Superior temporal gyrus (tissue), 1 donor: ENCODE measurements around the gene AQP1.
A peak's percentile ranks its signal among the peaks of the same experiment; 100 is the strongest.

Experiments
- DNase-seq: peaks from one replicate; pipeline ENCODE4 v3.0.0-alpha.2; 2016; ENCODE audit errors: extremely low spot score

Gene AQP1

GRCh38 chr7:30935569-30935877, 23.9 kb downstream of the AQP1 start:
- no peak for DNase-seq

GRCh38 chr7:30936650-30937245, 25.1 kb downstream of the AQP1 start:
- no peak for DNase-seq

- no peak for DNase-seq
These were observed 25.8 kb downstream of the AQP1 start for GRCh38 chr7:30937416-30937815.

- DNase-seq, result peak; percentile 74
These were observed 27.0 kb downstream of the AQP1 start for GRCh38 chr7:30938435-30939316.

GRCh38 chr7:30941582-30942323, 30.1 kb downstream of the AQP1 start:
- DNase-seq, result no peak

- no peak for DNase-seq
These were observed 38.5 kb downstream of the AQP1 start for GRCh38 chr7:30950197-30950596.

GRCh38 chr7:30954914-30955313, 43.3 kb downstream of the AQP1 start:
- no peak for DNase-seq

GRCh38 chr7:30956704-30957103, 45.1 kb downstream of the AQP1 start:
- no peak for DNase-seq

GRCh38 chr7:30963842-30964241, 52.2 kb downstream of the AQP1 start, which contains the start of gene GHRHR:
Gene GHRHR, plus strand, starts transcription at chr7:30963953. Its CDS starts 116 bp downstream, at chr7:30964069.
- DNase-seq, result no peak

- no peak for DNase-seq
These were observed 53.7 kb downstream of the AQP1 start for GRCh38 chr7:30965372-30965771.

GRCh38 chr7:30965883-30966282, 54.2 kb downstream of the AQP1 start:
- no peak for DNase-seq

- DNase-seq, result no peak
These were observed 56.6 kb downstream of the AQP1 start for GRCh38 chr7:30968294-30968693.

- DNase-seq, result no peak
These were observed 57.3 kb downstream of the AQP1 start for GRCh38 chr7:30968747-30969603.

- no peak for DNase-seq
These were observed 57.9 kb downstream of the AQP1 start for GRCh38 chr7:30969604-30969970.

GRCh38 chr7:30970074-30970473, 58.4 kb downstream of the AQP1 start:
- no peak for DNase-seq

GRCh38 chr7:30970594-30971094, 59.0 kb downstream of the AQP1 start:
- DNase-seq, result no peak

- no peak for DNase-seq
These were observed 59.8 kb downstream of the AQP1 start for GRCh38 chr7:30971440-30971839.

- DNase-seq, result no peak
These were observed 60.3 kb downstream of the AQP1 start for GRCh38 chr7:30971840-30972563.

GRCh38 chr7:30973292-30973691, 61.6 kb downstream of the AQP1 start:
- DNase-seq, result no peak

GRCh38 chr7:30973791-30974604, 62.3 kb downstream of the AQP1 start:
- no peak for DNase-seq
